Measurements from ENCODE around the gene ZNF414. TPM values are rescaled to one million over a fixed set of nuclear protein-coding genes. Genes with fewer than 3 reads are reported as not detected.

The ZNF414 gene
- polyA plus RNA-seq, 2 of the 4 experiments (the other 2 are of a cell fraction): 2.8 to 22.1 TPM

GRCh38 chr19:8552810-8553209, 38.8 kb upstream of the ZNF414 start:
- CTCF ChIA-PET: interaction anchor here (0.7 to 1.2 kb wide), 2 partner anchors 25 to 133 kb away, joined by 3 read pairs; no protein-coding TSS in a partner anchor
- no peaks in the 10 kb centered on the region for H3K9me3 ChIP-seq
- POLR2A ChIA-PET: no interaction called here
- no peak for FAIRE-seq
- H3K4me1 ChIP-seq: no peaks in the 10 kb centered on the region
- peak; percentile 36 to 65 for DNase-seq (ENCODE audit: low read depth in 1 of 2, low spot score in 1 of 2)
- TF ChIP-seq, protein P1, sequence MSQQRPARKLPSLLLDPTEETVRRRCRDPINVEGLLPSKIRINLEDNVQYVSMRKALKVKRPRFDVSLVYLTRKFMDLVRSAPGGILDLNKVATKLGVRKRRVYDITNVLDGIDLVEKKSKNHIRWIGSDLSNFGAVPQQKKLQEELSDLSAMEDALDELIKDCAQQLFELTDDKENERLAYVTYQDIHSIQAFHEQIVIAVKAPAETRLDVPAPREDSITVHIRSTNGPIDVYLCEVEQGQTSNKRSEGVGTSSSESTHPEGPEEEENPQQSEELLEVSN (IDR thresholded peaks at IDR 0.05; ENCODE audit: borderline replicate concordance, low read depth): no peak
- no peak for TF ChIP-seq SMC3 (IDR thresholded peaks at IDR 0.05)
- TF ChIP-seq RFX5 (IDR thresholded peaks at IDR 0.05): no peak
- peak; percentile 22 to 74; a peak in 4 of 6 replicates for ATAC-seq
- WGBS (ENCODE audit: missing lambda C conversion rate): 87% methylated on average over 10 of the region's 10 CpGs
- no peak overlapping the region for H3K4me3 ChIP-seq
- H3K4me2 ChIP-seq: no peak overlapping the region
- no peak overlapping the region for H3K27ac ChIP-seq

GRCh38 chr19:8550070-8550469, 36.1 kb upstream of the ZNF414 start:
- H3K27ac ChIP-seq: no peak overlapping the region
- ChIA-PET POLR2A (no interaction called here), CTCF (no interaction called here)
- ATAC-seq: no peak
- no peak for FAIRE-seq
- no peak overlapping the region for H3K4me2 ChIP-seq
- H3K4me3 ChIP-seq: no peak overlapping the region
- DNase-seq (ENCODE audit: low read depth in 1 of 2, low spot score in 1 of 2): no peak
- no peak for TF ChIP-seq HMGXB4 (CRISPR knock-in tag; IDR thresholded peaks at IDR 0.05; ENCODE audit: borderline replicate concordance)
- no peak for TF ChIP-seq RFX5 (IDR thresholded peaks at IDR 0.05)
- TF ChIP-seq, protein P1 (IDR thresholded peaks at IDR 0.05; ENCODE audit: borderline replicate concordance, low read depth): no peak
- no peak for TF ChIP-seq POLR2AphosphoS2 (conservative IDR thresholded peaks at IDR 0.05; ENCODE audit: low read length)
- TF ChIP-seq FOXS1 (CRISPR knock-in tag; IDR thresholded peaks at IDR 0.05): no peak
- no peak for TF ChIP-seq ZC3H11A (IDR thresholded peaks at IDR 0.05)
- TF ChIP-seq, protein P2, sequence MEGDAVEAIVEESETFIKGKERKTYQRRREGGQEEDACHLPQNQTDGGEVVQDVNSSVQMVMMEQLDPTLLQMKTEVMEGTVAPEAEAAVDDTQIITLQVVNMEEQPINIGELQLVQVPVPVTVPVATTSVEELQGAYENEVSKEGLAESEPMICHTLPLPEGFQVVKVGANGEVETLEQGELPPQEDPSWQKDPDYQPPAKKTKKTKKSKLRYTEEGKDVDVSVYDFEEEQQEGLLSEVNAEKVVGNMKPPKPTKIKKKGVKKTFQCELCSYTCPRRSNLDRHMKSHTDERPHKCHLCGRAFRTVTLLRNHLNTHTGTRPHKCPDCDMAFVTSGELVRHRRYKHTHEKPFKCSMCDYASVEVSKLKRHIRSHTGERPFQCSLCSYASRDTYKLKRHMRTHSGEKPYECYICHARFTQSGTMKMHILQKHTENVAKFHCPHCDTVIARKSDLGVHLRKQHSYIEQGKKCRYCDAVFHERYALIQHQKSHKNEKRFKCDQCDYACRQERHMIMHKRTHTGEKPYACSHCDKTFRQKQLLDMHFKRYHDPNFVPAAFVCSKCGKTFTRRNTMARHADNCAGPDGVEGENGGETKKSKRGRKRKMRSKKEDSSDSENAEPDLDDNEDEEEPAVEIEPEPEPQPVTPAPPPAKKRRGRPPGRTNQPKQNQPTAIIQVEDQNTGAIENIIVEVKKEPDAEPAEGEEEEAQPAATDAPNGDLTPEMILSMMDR (IDR thresholded peaks at IDR 0.05): no peak
- no peak for TF ChIP-seq KDM5A (IDR thresholded peaks at IDR 0.05)
- TF ChIP-seq MYC (IDR thresholded peaks at IDR 0.05; ENCODE audit: borderline replicate concordance, low read length): no peak
- WGBS (ENCODE audit: missing lambda C conversion rate): 100% methylated on average over 4 of the region's 15 CpGs
- H3K4me1 ChIP-seq: no peaks in the 10 kb centered on the region
- H3K9me3 ChIP-seq: no peaks in the 10 kb centered on the region

GRCh38 chr19:8545743-8546142, 31.8 kb upstream of the ZNF414 start:
- Histone ChIP-seq H3K4me2 (no peak overlapping the region), H3K4me1 (no peaks in the 10 kb centered on the region), H3K4me3 (no peak overlapping the region), H3K27ac (no peak overlapping the region), H3K9me3 (no peaks in the 10 kb centered on the region)
- CTCF ChIA-PET: interaction anchor here (0.7 to 1.9 kb wide), 2 partner anchors 33 to 517 kb away, joined by 3 to 9 read pairs; partner anchors contain the start of gene MYO1F
- FAIRE-seq (no peak), ATAC-seq (no peak), DNase-seq (ENCODE audit: low read depth in 1 of 2, low spot score in 1 of 2) (no peak)
- WGBS (ENCODE audit: missing lambda C conversion rate): 90% methylated on average over 8 of the region's 8 CpGs
- POLR2A ChIA-PET: no interaction called here
- TF ChIP-seq KDM5A (IDR thresholded peaks at IDR 0.05) (no peak), KDM1A (IDR thresholded peaks at IDR 0.05; ENCODE audit: low read depth) (no peak), FOXS1 (CRISPR knock-in tag; IDR thresholded peaks at IDR 0.05) (no peak), TFCP2L1 (CRISPR knock-in tag; IDR thresholded peaks at IDR 0.05) (no peak), CHD4 (IDR thresholded peaks at IDR 0.05; ENCODE audit: borderline replicate concordance) (no peak), NPAS2 (CRISPR knock-in tag; IDR thresholded peaks at IDR 0.05; ENCODE audit: borderline replicate concordance) (no peak), CBX8 (IDR thresholded peaks at IDR 0.05) (no peak), ATOH8 (CRISPR knock-in tag; IDR thresholded peaks at IDR 0.05; ENCODE audit: low read depth) (no peak), EP300 (IDR thresholded peaks at IDR 0.05) (no peak), GATA3 (IDR thresholded peaks at IDR 0.05; ENCODE audit: borderline replicate concordance) (no peak), USF2 (IDR thresholded peaks at IDR 0.05) (no peak), JUN (IDR thresholded peaks at IDR 0.05) (no peak), RFX5 (IDR thresholded peaks at IDR 0.05) (no peak)
- TF ChIP-seq, protein P1 (IDR thresholded peaks at IDR 0.05; ENCODE audit: borderline replicate concordance, low read depth): no peak
- TF ChIP-seq, protein P3, sequence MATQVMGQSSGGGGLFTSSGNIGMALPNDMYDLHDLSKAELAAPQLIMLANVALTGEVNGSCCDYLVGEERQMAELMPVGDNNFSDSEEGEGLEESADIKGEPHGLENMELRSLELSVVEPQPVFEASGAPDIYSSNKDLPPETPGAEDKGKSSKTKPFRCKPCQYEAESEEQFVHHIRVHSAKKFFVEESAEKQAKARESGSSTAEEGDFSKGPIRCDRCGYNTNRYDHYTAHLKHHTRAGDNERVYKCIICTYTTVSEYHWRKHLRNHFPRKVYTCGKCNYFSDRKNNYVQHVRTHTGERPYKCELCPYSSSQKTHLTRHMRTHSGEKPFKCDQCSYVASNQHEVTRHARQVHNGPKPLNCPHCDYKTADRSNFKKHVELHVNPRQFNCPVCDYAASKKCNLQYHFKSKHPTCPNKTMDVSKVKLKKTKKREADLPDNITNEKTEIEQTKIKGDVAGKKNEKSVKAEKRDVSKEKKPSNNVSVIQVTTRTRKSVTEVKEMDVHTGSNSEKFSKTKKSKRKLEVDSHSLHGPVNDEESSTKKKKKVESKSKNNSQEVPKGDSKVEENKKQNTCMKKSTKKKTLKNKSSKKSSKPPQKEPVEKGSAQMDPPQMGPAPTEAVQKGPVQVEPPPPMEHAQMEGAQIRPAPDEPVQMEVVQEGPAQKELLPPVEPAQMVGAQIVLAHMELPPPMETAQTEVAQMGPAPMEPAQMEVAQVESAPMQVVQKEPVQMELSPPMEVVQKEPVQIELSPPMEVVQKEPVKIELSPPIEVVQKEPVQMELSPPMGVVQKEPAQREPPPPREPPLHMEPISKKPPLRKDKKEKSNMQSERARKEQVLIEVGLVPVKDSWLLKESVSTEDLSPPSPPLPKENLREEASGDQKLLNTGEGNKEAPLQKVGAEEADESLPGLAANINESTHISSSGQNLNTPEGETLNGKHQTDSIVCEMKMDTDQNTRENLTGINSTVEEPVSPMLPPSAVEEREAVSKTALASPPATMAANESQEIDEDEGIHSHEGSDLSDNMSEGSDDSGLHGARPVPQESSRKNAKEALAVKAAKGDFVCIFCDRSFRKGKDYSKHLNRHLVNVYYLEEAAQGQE (IDR thresholded peaks at IDR 0.05): no peak

Data from A549 (cell line).